GM12878 (cell line): ENCODE measurements around the gene NCAN. TPM values are rescaled to one million over a fixed set of nuclear protein-coding genes. Genes with fewer than 3 reads are reported as not detected.

Source experiments
- ATF7 ChIP-seq: fragments of 450-650 bp; IDR thresholded peaks from 2 replicates; pipeline ENCODE4 v1.6.1; 2016; ENCODE audit warnings: low read depth, mild to moderate bottlenecking
- BCL11A ChIP-seq: IDR thresholded peaks from 2 replicates; pipeline ENCODE4 v1.6.1; 2011; ENCODE audit warnings: low read depth, low read length
- CEBPZ ChIP-seq: fragments of 150-350 bp; IDR thresholded peaks from 2 replicates; pipeline ENCODE4 v1.6.1; 2016; ENCODE audit warnings: low read depth, low read length
- IKZF1 ChIP-seq: fragments of 450-650 bp; conservative IDR thresholded peaks from 2 replicates; pipeline ENCODE4 v1.6.1; 2017; ENCODE audit warnings: antibody characterized with exemption, mild to moderate bottlenecking
- JUND ChIP-seq: IDR thresholded peaks from 2 replicates; pipeline ENCODE4 v1.6.1; 2012; ENCODE audit warnings: low read depth, mild to moderate bottlenecking, low read length, improper control_type of control experiment, moderate library complexity
- KLF5 ChIP-seq: fragments of 450-650 bp; IDR thresholded peaks from 2 replicates; pipeline ENCODE4 v1.6.1; 2014; ENCODE audit warnings: mild to moderate bottlenecking; ENCODE audit not compliant: partially characterized antibody
- PBX3 ChIP-seq: IDR thresholded peaks from 2 replicates; pipeline ENCODE4 v1.6.1; 2011; ENCODE audit warnings: mild to moderate bottlenecking, low read depth, low read length, moderate library complexity; ENCODE audit not compliant: insufficient replicate concordance
- POLR2A ChIP-seq: IDR thresholded peaks from 2 replicates; pipeline ENCODE4 v1.6.1; 2011; ENCODE audit warnings: low read depth, mild to moderate bottlenecking, low read length
- RFX5 ChIP-seq: IDR thresholded peaks from 2 replicates; pipeline ENCODE4 v1.6.1; 2011; ENCODE audit warnings: low read depth, low read length, improper control_type of control experiment
- SIN3A ChIP-seq: IDR thresholded peaks from 2 replicates; pipeline ENCODE4 v1.6.1; 2012; ENCODE audit warnings: low read depth, low read length, improper control_type of control experiment
- SIX5 ChIP-seq: IDR thresholded peaks from 2 replicates; pipeline ENCODE4 v1.6.1; 2011; ENCODE audit warnings: mild to moderate bottlenecking, low read depth, low read length, moderate library complexity; ENCODE audit not compliant: severe bottlenecking
- SMAD1 ChIP-seq: fragments of 450-650 bp; IDR thresholded peaks from 2 replicates; pipeline ENCODE4 v1.6.1; 2018; ENCODE audit warnings: mild to moderate bottlenecking, low read depth; ENCODE audit not compliant: partially characterized antibody
- SMAD5 ChIP-seq: IDR thresholded peaks from 2 replicates; pipeline ENCODE4 v1.6.1; 2016; ENCODE audit warnings: antibody characterized with exemption, low read depth
- SMARCA5 ChIP-seq: fragments of 450-650 bp; IDR thresholded peaks from 2 replicates; pipeline ENCODE4 v1.6.1; 2017; ENCODE audit warnings: mild to moderate bottlenecking
- SRF ChIP-seq, 2 experiments: IDR thresholded peaks; 2 replicates each; pipeline ENCODE4 v1.6.1; 2011; ENCODE audit warnings: low read depth in 2 of 2, low read length in 2 of 2, mild to moderate bottlenecking in 1 of 2, moderate library complexity in 1 of 2
- TAF1 ChIP-seq: IDR thresholded peaks from 2 replicates; pipeline ENCODE4 v1.6.1; 2011; ENCODE audit warnings: mild to moderate bottlenecking, low read depth, low read length, borderline replicate concordance
- TCF7 ChIP-seq: IDR thresholded peaks from 2 replicates; pipeline ENCODE4 v1.6.1; 2014; ENCODE audit warnings: antibody characterized with exemption, borderline replicate concordance
- ZNF217 ChIP-seq: fragments of 450-650 bp; IDR thresholded peaks from 2 replicates; pipeline ENCODE4 v1.6.1; 2017; ENCODE audit warnings: antibody characterized with exemption, mild to moderate bottlenecking
- ZNF24 ChIP-seq: fragments of 450-650 bp; IDR thresholded peaks from 2 replicates; pipeline ENCODE4 v1.6.1; 2017; ENCODE audit warnings: antibody characterized with exemption, mild to moderate bottlenecking
- ZZZ3 ChIP-seq: IDR thresholded peaks from 2 replicates; pipeline ENCODE4 v1.6.1; 2011; ENCODE audit warnings: low read depth; ENCODE audit not compliant: control insufficient read depth, insufficient read length
- polyA plus RNA-seq, 11 experiments: library from polyadenylated mRNA; depleted of rRNA in 4 of 11; unstranded in 6 of 11; stranded (reverse) in 5 of 11; fragments of >200 nt; fragmentation: Nextera tagmentation in 4 of 11; fragmentation: Illumina TruSeq in 1 of 11; extraction: Ambion mirVana in 4 of 11; extraction: Trizol in 1 of 11; gene quantifications; 1 replicate in 1 of 11; 2 replicates in 10 of 11; pipeline versions ENCODE4 v1.2.1 to v1.2.3, GENCODE V29; 2011 to 2016; ENCODE audit warnings: inconsistent platforms in 2 of 11, missing spikeins in 2 of 11, low read depth in 1 of 11
- total RNA-seq, 4 experiments: library from RNA; depleted of rRNA in 3 of 4; stranded (reverse); fragments of >200 nt in 3 of 4; fragmentation: Illumina TruSeq in 1 of 4; extraction: Trizol in 1 of 4; gene quantifications; 2 replicates each; pipeline versions ENCODE4 v1.2.1 to v1.2.3, GENCODE V29; 2013 to 2021
- TF ChIP-seq, protein P1 (sequence below): fragments of 450-650 bp; IDR thresholded peaks from 2 replicates; pipeline ENCODE4 v1.6.1; 2018; ENCODE audit warnings: mild to moderate bottlenecking, low read depth, moderate library complexity; ENCODE audit not compliant: partially characterized antibody
- TF ChIP-seq, protein P2 (sequence below): fragments of 450-650 bp; IDR thresholded peaks from 2 replicates; pipeline ENCODE4 v1.6.1; 2016; ENCODE audit warnings: mild to moderate bottlenecking

The NCAN gene
- total and polyA plus RNA-seq, 10 of the 15 experiments (the other 5 are each of a cell fraction or from before 2014, with no cell fraction given), result 0.02 to 0.34 (median 0.12) TPM; not detected in 1

DNA sequence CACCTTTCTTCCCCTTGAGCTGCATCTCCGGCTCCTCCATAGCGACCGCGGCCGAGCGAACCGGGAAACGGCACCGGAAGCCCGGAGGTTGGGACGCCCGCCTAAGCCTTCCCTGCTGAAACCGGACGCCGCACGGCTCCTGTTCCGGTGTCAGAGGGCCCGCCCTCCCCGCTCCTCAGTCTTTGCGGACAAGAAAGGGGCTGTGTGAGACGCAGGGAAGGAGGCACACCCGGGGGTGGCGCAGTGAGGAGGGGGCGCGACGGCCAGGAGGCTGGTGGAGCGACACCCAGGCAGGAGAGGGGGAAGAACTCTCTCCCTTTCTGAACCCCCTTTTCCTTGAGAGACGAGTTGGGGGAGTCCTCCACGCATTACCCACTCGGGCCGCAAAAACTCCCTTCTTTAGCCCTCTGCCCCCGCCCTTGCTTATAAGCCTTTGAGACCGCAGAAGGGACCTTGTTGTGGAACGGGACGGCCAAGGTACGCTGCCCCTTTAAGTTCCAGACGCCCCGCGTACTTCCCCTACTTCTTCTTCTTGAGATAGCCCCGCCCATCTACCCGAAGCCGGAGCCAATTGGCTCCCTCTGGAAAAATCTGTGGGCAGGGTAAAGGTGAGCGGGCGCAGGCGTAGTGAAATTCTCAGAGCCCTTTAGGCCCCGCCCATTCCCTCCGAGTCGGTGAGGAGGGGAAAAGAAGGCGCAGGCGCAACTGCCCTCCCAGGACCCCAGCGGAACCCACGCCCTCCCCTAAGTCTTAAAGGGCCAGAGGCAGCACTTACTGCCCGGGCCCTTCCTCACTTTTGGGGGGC lies 19.5 kb upstream of the NCAN start, which contains the start of the genes BORCS8 and RFXANK (continued):
- TF ChIP-seq, protein P1, sequence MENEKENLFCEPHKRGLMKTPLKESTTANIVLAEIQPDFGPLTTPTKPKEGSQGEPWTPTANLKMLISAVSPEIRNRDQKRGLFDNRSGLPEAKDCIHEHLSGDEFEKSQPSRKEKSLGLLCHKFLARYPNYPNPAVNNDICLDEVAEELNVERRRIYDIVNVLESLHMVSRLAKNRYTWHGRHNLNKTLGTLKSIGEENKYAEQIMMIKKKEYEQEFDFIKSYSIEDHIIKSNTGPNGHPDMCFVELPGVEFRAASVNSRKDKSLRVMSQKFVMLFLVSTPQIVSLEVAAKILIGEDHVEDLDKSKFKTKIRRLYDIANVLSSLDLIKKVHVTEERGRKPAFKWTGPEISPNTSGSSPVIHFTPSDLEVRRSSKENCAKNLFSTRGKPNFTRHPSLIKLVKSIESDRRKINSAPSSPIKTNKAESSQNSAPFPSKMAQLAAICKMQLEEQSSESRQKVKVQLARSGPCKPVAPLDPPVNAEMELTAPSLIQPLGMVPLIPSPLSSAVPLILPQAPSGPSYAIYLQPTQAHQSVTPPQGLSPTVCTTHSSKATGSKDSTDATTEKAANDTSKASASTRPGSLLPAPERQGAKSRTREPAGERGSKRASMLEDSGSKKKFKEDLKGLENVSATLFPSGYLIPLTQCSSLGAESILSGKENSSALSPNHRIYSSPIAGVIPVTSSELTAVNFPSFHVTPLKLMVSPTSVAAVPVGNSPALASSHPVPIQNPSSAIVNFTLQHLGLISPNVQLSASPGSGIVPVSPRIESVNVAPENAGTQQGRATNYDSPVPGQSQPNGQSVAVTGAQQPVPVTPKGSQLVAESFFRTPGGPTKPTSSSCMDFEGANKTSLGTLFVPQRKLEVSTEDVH, result peak; percentile 88
- TF ChIP-seq ZNF24 (no peak), CEBPZ (no peak), TAF1 (peak; percentile 93), SIX5 (peak; percentile 77), SIN3A (peak; percentile 82), KLF5 (peak; percentile 92), SMAD1 (peak; percentile 23), JUND (peak; percentile 27; the same call in 1 of the 2 replicates), SMAD5 (no peak), RFX5 (0 out of 2 replicates have a peak, but pooled peaks have one; percentile 19), ZZZ3 (no peak), SRF (IDR thresholded peaks at IDR 0.05; ENCODE audit: low read depth in 2 of 2, low read length in 2 of 2) (peak in 1 of 2 experiments; percentile 86; a peak in 3 of 4 replicates), SMARCA5 (peak; percentile 79; the same call in 1 of the 2 replicates), TCF7 (no peak; the same call in 1 of the 2 replicates), ZNF217 (no peak), IKZF1 (peak; percentile 88), BCL11A (0 out of 2 replicates have a peak, but pooled peaks have one; percentile 1), POLR2A (peak; percentile 86), PBX3 (peak; percentile 3), ATF7 (no peak)
- TF ChIP-seq, protein P2, sequence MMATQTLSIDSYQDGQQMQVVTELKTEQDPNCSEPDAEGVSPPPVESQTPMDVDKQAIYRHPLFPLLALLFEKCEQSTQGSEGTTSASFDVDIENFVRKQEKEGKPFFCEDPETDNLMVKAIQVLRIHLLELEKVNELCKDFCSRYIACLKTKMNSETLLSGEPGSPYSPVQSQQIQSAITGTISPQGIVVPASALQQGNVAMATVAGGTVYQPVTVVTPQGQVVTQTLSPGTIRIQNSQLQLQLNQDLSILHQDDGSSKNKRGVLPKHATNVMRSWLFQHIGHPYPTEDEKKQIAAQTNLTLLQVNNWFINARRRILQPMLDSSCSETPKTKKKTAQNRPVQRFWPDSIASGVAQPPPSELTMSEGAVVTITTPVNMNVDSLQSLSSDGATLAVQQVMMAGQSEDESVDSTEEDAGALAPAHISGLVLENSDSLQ, result peak; percentile 6; the same call in 1 of the 2 replicates
